ENCODE results near the gene GSK3B. TPM values are rescaled to one million over a fixed set of nuclear protein-coding genes. Genes with fewer than 3 reads are reported as not detected.

Gene GSK3B
- total RNA-seq, 1 donor from 2014 or later, result 11.8 TPM

DNA sequence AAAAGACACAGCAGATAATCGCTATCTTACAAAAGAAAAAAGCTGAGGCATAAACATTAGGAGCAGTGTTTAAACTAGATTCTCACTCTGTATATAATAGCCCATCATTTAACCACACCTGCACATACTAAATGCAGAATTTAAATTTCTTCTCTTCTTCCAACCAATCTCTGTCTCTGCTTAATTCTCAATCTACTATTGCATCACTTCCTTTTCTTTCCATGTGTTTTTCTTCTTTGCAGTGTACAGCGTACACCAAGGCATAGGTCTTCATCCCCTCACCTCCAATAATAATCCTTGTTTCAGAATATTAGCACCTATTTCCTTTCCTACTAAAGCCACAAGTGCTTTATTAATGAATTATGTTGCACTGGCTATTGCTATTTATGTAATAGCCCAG, 221.5 kb downstream of the GSK3B start:
- H3K36me3 ChIP-seq, result no peaks in the 10 kb centered on the region
- no peaks in the 10 kb centered on the region for H3K9me3 ChIP-seq
- no peaks in the 10 kb centered on the region for H3K4me1 ChIP-seq
- no peaks in the 10 kb centered on the region for H3K27me3 ChIP-seq
- intact Hi-C loops (cut with DNase I), result no loop called here
- no peak overlapping the region for H3K4me3 ChIP-seq
- no peak overlapping the region for H3K27ac ChIP-seq
- no peak for DNase-seq (ENCODE audit: low spot score in 2 of 2)
- TF ChIP-seq, protein P1, sequence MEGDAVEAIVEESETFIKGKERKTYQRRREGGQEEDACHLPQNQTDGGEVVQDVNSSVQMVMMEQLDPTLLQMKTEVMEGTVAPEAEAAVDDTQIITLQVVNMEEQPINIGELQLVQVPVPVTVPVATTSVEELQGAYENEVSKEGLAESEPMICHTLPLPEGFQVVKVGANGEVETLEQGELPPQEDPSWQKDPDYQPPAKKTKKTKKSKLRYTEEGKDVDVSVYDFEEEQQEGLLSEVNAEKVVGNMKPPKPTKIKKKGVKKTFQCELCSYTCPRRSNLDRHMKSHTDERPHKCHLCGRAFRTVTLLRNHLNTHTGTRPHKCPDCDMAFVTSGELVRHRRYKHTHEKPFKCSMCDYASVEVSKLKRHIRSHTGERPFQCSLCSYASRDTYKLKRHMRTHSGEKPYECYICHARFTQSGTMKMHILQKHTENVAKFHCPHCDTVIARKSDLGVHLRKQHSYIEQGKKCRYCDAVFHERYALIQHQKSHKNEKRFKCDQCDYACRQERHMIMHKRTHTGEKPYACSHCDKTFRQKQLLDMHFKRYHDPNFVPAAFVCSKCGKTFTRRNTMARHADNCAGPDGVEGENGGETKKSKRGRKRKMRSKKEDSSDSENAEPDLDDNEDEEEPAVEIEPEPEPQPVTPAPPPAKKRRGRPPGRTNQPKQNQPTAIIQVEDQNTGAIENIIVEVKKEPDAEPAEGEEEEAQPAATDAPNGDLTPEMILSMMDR (IDR thresholded peaks at IDR 0.05), result no peak

DNA sequence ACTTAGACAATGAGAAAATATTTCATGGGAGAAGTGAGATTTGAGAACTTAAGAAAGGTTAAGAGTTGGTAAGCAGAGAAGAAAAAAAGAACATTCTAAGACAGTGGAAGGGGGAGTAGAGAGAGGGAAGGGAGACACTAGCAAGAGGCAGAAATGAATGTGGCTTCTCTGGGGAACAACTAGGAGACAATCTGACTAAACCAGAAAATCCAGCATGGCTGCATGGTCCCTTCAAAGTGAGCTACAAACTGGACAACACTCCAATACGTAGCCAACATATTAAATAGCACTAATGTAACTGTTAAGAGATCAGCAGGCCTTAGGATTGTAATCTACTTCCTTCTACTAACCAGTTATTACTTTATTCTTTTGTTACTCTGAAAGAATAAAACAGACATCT, 222.7 kb downstream of the GSK3B start:
- Histone ChIP-seq H3K4me1 (no peaks in the 10 kb centered on the region), H3K27me3 (no peaks in the 10 kb centered on the region), H3K27ac (no peak overlapping the region), H3K36me3 (no peaks in the 10 kb centered on the region), H3K9me3 (no peaks in the 10 kb centered on the region), H3K4me3 (no peak overlapping the region)
- intact Hi-C loops (cut with DNase I), result no loop called here
- no peak for DNase-seq (ENCODE audit: low spot score in 2 of 2)
- TF ChIP-seq, protein P1 (IDR thresholded peaks at IDR 0.05), result no peak

DNA sequence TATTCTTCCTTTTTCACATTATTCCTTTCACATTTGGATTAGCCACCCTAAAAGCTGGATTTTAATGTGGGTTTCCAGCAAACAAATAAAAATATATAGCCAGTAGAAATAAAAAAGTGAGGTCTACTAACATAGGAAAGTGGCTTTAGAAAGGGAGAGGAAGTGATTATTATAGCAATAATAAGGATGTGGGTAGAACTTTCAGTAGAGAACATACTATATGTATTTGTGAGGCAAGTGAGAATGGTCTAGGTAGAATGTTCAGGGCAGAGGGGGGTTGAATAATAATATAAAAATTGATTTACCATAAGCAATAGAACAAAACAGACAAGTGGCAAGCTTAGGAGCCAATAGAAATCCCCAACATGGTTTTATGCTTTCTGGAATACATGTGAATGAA, 223.7 kb downstream of the GSK3B start:
- TF ChIP-seq, protein P1 (IDR thresholded peaks at IDR 0.05), result no peak
- Histone ChIP-seq H3K4me1 (no peaks in the 10 kb centered on the region), H3K27ac (no peak overlapping the region), H3K36me3 (no peaks in the 10 kb centered on the region), H3K4me3 (no peak overlapping the region), H3K27me3 (no peaks in the 10 kb centered on the region), H3K9me3 (no peaks in the 10 kb centered on the region)
- no peak for DNase-seq (ENCODE audit: low spot score in 2 of 2)
- intact Hi-C loops (cut with DNase I), result no loop called here

DNA sequence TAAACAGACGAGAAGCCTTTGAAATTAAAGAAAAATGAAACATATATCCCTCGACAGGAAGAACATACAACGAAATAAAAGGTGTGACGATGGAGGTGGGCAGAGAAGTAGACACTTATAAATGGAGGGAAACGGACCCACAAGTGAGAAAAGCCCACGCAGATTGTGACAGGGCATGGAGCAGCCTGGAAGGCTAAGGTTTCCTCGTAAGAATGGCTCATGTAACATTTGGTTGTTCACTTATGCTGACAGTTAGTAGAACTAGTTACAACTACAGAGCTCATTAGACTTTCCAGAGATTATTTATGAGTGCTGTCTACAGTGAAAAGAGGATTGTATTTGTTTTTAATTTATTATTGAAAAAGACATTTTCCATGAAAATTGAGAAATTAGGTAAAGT, 229.8 kb downstream of the GSK3B start:
- Histone ChIP-seq H3K4me1 (no peaks in the 10 kb centered on the region), H3K9me3 (no peaks in the 10 kb centered on the region), H3K4me3 (no peak overlapping the region), H3K36me3 (peaks cover 15 to 18% of the 10 kb centered on the region in 2 donors), H3K27me3 (no peaks in the 10 kb centered on the region), H3K27ac (no peak overlapping the region)
- no peak for DNase-seq (ENCODE audit: low spot score in 2 of 2)
- TF ChIP-seq, protein P1 (IDR thresholded peaks at IDR 0.05), result no peak
- intact Hi-C loops (cut with DNase I), result no loop called here

DNA sequence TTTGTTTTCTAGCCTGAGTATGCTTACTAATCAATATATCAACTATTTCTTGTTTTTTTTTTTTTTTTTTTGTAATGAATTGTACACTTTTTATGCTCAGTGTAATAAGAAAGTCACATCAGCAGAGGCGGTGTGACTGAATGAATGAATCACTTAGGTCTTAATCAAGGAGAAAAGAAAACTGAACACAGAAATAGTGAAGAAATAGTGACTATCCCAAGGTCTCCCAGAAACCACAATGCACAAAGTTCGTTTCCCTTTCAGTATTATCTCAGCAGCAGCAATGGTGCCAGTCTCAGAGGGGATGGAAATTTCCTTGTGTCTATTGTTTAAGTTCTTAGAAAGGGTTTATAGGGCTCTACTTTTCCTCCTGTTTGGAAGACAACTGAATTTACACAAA, 231.6 kb downstream of the GSK3B start:
- no peak for DNase-seq (ENCODE audit: low spot score in 2 of 2)
- H3K9me3 ChIP-seq, result peaks cover 0 to 3% of the 10 kb centered on the region in 2 donors
- intact Hi-C loops (cut with DNase I), result no loop called here
- H3K36me3 ChIP-seq, result peaks cover 18 to 26% of the 10 kb centered on the region in 2 donors
- H3K27ac ChIP-seq, result no peak overlapping the region
- H3K27me3 ChIP-seq, result no peaks in the 10 kb centered on the region
- TF ChIP-seq, protein P1 (IDR thresholded peaks at IDR 0.05), result no peak
- H3K4me3 ChIP-seq, result no peak overlapping the region
- no peaks in the 10 kb centered on the region for H3K4me1 ChIP-seq

DNA sequence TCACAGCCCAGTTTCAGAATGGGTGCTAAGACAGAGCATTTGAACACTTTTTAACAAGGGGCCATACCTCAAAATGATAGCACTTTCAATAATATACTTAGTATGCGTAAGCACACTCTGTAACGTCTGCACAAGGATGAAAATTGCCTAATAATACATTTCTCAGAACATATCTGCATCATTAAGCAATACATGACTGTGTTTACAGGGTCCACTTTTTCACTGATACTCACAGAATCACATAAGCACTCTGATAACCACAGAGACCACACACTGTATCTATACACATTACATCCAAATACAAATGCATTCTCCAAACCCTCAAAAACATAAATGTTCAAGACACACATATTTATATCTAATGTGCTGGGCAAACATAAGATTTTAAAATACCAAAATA, 232.6 kb downstream of the GSK3B start:
- peaks cover 0 to 3% of the 10 kb centered on the region in 2 donors for H3K9me3 ChIP-seq
- no peaks in the 10 kb centered on the region for H3K4me1 ChIP-seq
- no peak overlapping the region for H3K27ac ChIP-seq
- DNase-seq (ENCODE audit: low spot score in 2 of 2), result no peak
- H3K27me3 ChIP-seq, result no peaks in the 10 kb centered on the region
- peaks cover 18 to 32% of the 10 kb centered on the region in 2 donors for H3K36me3 ChIP-seq
- TF ChIP-seq, protein P1 (IDR thresholded peaks at IDR 0.05), result no peak
- no peak overlapping the region for H3K4me3 ChIP-seq
- intact Hi-C loops (cut with DNase I), result no loop called here

Data from ascending aorta (tissue), 2 donors.